DND-41 (cell line): ENCODE data around the gene SERPINH1.
A peak's percentile ranks its signal among the peaks of the same experiment; 100 is the strongest.

Source experiments
- CTCF ChIP-seq: IDR thresholded peaks from 2 replicates; pipeline ENCODE4 v1.5.1; 2012; ENCODE audit warnings: borderline replicate concordance, low read length, moderate library complexity, mild to moderate bottlenecking; ENCODE audit not compliant: poor library complexity, severe bottlenecking; ENCODE audit errors: extremely low read depth
- EZH2 ChIP-seq: IDR thresholded peaks from 3 replicates; pipeline ENCODE4 v1.6.1; 2012; ENCODE audit warnings: borderline replicate concordance, low read depth, mild to moderate bottlenecking, moderate library complexity, low read length, inconsistent platforms; ENCODE audit not compliant: severe bottlenecking

- TF ChIP-seq EZH2: no peak
- peak; percentile 3 for TF ChIP-seq CTCF
Measured at GRCh38 chr11:75592715-75593114, 30.7 kb downstream of the SERPINH1 start.
